ENCODE measurements around the gene SPECC1. TPM values are rescaled to one million over a fixed set of nuclear protein-coding genes. Genes with fewer than 3 reads are reported as not detected.

SPECC1 gene
- total and polyA plus RNA-seq, 2 of the 13 experiments (the other 11 are each of a cell fraction or from before 2014, with no cell fraction given): 2.3 to 6.9 TPM

DNA sequence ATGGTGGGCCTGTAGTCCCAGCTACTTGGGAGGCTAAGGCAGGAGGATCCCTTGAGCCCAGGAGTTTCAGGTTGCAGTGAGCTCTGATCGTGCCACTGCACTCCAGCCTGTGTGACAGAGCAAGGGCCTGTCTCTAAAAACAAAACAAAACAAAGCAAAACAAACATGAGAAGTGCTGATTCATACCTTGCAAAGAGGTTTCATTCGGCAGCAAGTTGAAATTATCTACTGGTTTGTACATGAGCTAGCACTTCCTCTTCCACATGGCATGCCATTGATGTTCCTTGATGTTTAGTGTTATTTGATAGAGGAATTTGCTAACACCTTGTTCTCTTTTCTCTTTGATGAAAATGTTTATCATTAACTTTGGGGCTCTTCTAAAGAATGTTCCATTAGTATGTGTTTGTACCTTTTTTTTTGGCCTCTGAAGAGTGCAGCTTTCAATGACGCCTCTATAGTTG lies 50.6 kb downstream of the SPECC1 start:
- POLR2A ChIA-PET: no interaction called here
- no peak overlapping the region for H3K4me2 ChIP-seq (ENCODE audit: low read depth, low read length)
- H3K9ac ChIP-seq (ENCODE audit: insufficient read depth, low read depth, low read length): no peak overlapping the region
- no peaks in the 10 kb centered on the region for H4K20me1 ChIP-seq (ENCODE audit: insufficient read depth, low read length)
- peak; percentile 50; the same call in 2 of the 3 replicates for ATAC-seq
- no peak overlapping the region for H3K27ac ChIP-seq (ENCODE audit: extremely low read length, insufficient read depth, low read length)
- no peak overlapping the region for H2AFZ ChIP-seq (ENCODE audit: low read length)
- H3K4me3 ChIP-seq (replicated peaks in 1 of 3; ENCODE audit: insufficient read depth in 1 of 3, low read depth in 2 of 3, low read length in 3 of 3): no peak overlapping the region
- H3K36me3 ChIP-seq (replicated peaks in 1 of 2; ENCODE audit: control insufficient read depth in 1 of 2, insufficient read depth in 2 of 2, low read length in 2 of 2): no peaks in the 10 kb centered on the region
- in situ Hi-C loops (cut with HindIII; ENCODE audit: extremely low pct_ligation_motif_present, low pct_unique_long_range_greater_than_20kb) (no loop called here), intact Hi-C loops (cut with micrococcal nuclease; ENCODE audit: unreplicated experiment) (no loop called here)
- DNase-seq (ENCODE audit: low spot score): peak; percentile 39
- no peaks in the 10 kb centered on the region for H3K79me2 ChIP-seq (ENCODE audit: insufficient read depth, low read length)
- FAIRE-seq: no peak
- CTCF ChIA-PET (ENCODE audit: low intra/inter-chr PET ratio, low total read pairs): no interaction called here
- no TSS peak for BruUV-seq (replicated peaks)
- H3K4me1 ChIP-seq (ENCODE audit: insufficient read depth, low read length): peaks cover 15% of the 10 kb centered on the region
- 3% methylated on average over 3 of the region's 3 CpGs for WGBS (ENCODE audit: low lambda C conversion rate)
- peaks cover 0 to 11% of the 10 kb centered on the region in 2 experiments; a peak in 2 of 5 replicates for H3K27me3 ChIP-seq (ENCODE audit: control insufficient read depth in 1 of 2, insufficient read depth in 2 of 2, low read length in 2 of 2)
- H3K9me3 ChIP-seq (ENCODE audit: low read length): no peaks in the 10 kb centered on the region
- TF ChIP-seq SAP130 (CRISPR knock-in tag; IDR thresholded peaks at IDR 0.05; ENCODE audit: low read depth): peak; percentile 44
- peak; percentile 31; the same call in 1 of the 2 replicates for TF ChIP-seq SOX5 (CRISPR knock-in tag; IDR thresholded peaks at IDR 0.05; ENCODE audit: borderline replicate concordance)
- TF ChIP-seq ZNF136 (CRISPR knock-in tag; IDR thresholded peaks at IDR 0.05; ENCODE audit: low read depth): no peak
- TF ChIP-seq, protein P1, sequence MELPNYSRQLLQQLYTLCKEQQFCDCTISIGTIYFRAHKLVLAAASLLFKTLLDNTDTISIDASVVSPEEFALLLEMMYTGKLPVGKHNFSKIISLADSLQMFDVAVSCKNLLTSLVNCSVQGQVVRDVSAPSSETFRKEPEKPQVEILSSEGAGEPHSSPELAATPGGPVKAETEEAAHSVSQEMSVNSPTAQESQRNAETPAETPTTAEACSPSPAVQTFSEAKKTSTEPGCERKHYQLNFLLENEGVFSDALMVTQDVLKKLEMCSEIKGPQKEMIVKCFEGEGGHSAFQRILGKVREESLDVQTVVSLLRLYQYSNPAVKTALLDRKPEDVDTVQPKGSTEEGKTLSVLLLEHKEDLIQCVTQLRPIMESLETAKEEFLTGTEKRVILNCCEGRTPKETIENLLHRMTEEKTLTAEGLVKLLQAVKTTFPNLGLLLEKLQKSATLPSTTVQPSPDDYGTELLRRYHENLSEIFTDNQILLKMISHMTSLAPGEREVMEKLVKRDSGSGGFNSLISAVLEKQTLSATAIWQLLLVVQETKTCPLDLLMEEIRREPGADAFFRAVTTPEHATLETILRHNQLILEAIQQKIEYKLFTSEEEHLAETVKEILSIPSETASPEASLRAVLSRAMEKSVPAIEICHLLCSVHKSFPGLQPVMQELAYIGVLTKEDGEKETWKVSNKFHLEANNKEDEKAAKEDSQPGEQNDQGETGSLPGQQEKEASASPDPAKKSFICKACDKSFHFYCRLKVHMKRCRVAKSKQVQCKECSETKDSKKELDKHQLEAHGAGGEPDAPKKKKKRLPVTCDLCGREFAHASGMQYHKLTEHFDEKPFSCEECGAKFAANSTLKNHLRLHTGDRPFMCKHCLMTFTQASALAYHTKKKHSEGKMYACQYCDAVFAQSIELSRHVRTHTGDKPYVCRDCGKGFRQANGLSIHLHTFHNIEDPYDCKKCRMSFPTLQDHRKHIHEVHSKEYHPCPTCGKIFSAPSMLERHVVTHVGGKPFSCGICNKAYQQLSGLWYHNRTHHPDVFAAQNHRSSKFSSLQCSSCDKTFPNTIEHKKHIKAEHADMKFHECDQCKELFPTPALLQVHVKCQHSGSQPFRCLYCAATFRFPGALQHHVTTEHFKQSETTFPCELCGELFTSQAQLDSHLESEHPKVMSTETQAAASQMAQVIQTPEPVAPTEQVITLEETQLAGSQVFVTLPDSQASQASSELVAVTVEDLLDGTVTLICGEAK (IDR thresholded peaks at IDR 0.05): no peak
- TF ChIP-seq, protein P1 (CRISPR knock-in tag; IDR thresholded peaks at IDR 0.05): no peak
- TF ChIP-seq, protein P2, sequence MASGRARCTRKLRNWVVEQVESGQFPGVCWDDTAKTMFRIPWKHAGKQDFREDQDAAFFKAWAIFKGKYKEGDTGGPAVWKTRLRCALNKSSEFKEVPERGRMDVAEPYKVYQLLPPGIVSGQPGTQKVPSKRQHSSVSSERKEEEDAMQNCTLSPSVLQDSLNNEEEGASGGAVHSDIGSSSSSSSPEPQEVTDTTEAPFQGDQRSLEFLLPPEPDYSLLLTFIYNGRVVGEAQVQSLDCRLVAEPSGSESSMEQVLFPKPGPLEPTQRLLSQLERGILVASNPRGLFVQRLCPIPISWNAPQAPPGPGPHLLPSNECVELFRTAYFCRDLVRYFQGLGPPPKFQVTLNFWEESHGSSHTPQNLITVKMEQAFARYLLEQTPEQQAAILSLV (CRISPR knock-in tag; IDR thresholded peaks at IDR 0.05; ENCODE audit: borderline replicate concordance): no peak
- 0 out of 2 replicates have a peak, but pooled peaks have one; percentile 22 for TF ChIP-seq ELF3 (CRISPR knock-in tag; IDR thresholded peaks at IDR 0.05)
- 0 out of 2 replicates have a peak, but pooled peaks have one; percentile 34 for TF ChIP-seq FOXA3 (CRISPR knock-in tag; IDR thresholded peaks at IDR 0.05)
- TF ChIP-seq, protein P3, sequence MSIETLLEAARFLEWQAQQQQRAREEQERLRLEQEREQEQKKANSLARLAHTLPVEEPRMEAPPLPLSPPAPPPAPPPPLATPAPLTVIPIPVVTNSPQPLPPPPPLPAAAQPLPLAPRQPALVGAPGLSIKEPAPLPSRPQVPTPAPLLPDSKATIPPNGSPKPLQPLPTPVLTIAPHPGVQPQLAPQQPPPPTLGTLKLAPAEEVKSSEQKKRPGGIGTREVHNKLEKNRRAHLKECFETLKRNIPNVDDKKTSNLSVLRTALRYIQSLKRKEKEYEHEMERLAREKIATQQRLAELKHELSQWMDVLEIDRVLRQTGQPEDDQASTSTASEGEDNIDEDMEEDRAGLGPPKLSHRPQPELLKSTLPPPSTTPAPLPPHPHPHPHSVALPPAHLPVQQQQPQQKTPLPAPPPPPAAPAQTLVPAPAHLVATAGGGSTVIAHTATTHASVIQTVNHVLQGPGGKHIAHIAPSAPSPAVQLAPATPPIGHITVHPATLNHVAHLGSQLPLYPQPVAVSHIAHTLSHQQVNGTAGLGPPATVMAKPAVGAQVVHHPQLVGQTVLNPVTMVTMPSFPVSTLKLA (IDR thresholded peaks at IDR 0.05): no peak
- TF ChIP-seq EP300 (IDR thresholded peaks at IDR 0.05; ENCODE audit: low read depth in 2 of 2, low read length in 2 of 2): peak in 1 of 2 experiments; percentile 20; a peak in 1 of 4 replicates
- TF ChIP-seq EP300 (CRISPR knock-in tag; IDR thresholded peaks at IDR 0.05; ENCODE audit: borderline replicate concordance): no peak
- TF ChIP-seq ARNT (IDR thresholded peaks at IDR 0.05): no peak
- no peak for TF ChIP-seq GATAD1 (CRISPR knock-in tag; IDR thresholded peaks at IDR 0.05)
- TF ChIP-seq MAFK (conservative IDR thresholded peaks at IDR 0.05 in 1 of 2, IDR thresholded peaks at IDR 0.05 in 1 of 2; ENCODE audit: low read length in 2 of 2): peak; percentile 71 to 87
- TF ChIP-seq HDAC6 (IDR thresholded peaks at IDR 0.05; ENCODE audit: low read depth, low read length): no peak
